Skeletal muscle satellite cell (primary cell): Measurements from ENCODE around the gene PARVA. TPM values are rescaled to one million over a fixed set of nuclear protein-coding genes. Genes with fewer than 3 reads are reported as not detected.
A peak's percentile ranks its signal among the peaks of the same experiment; 100 is the strongest.
"Not testable (repeated sequence)": the region's sequence is repeated elsewhere in the genome, so short reads cannot be mapped to it uniquely, and the experiment has no call there.

Source experiments
- H3K27me3 ChIP-seq: 2 replicates; pipeline ENCODE4 v1.7.0; 2013; ENCODE audit warnings: low read length; ENCODE audit not compliant: control insufficient read depth, insufficient read depth
- H3K36me3 ChIP-seq: 2 replicates; pipeline ENCODE4 v1.7.0; 2013; ENCODE audit warnings: mild to moderate bottlenecking, control low read depth, low read length; ENCODE audit not compliant: insufficient read depth
- H3K4me1 ChIP-seq: 2 replicates; pipeline ENCODE4 v1.7.0; 2013; ENCODE audit warnings: low read length; ENCODE audit not compliant: control insufficient read depth, insufficient read depth
- H3K4me2 ChIP-seq: 2 replicates; pipeline ENCODE4 v1.7.0; 2013; ENCODE audit warnings: mild to moderate bottlenecking, low read length
- H3K4me3 ChIP-seq: 2 replicates; pipeline ENCODE4 v1.7.0; 2013; ENCODE audit warnings: low read length
- H3K9ac ChIP-seq: 2 replicates; pipeline ENCODE4 v1.7.0; 2013; ENCODE audit warnings: mild to moderate bottlenecking, low read depth, low read length, moderate library complexity
- H3K9me3 ChIP-seq: replicated peaks from 2 replicates; pipeline ENCODE4 v1.7.0; 2013; ENCODE audit warnings: mild to moderate bottlenecking, control low read depth, low read length
- total RNA-seq: library from RNA; depleted of rRNA; stranded (reverse); fragments of >200 nt; gene quantifications from 2 replicates; pipeline ENCODE4 v1.2.3, GENCODE V29; 2012; rRNA removed

PARVA gene
- total RNA-seq, result 21.3 and 27.5 TPM in 2 replicates

- no peaks in the 10 kb centered on the region for H3K9me3 ChIP-seq
- H3K4me3 ChIP-seq, result peak within 1 kb of the TSS; percentile 78
- peak within 1 kb of the TSS; percentile 81 for H3K4me2 ChIP-seq
- H3K9ac ChIP-seq, result peak within 1 kb of the TSS; percentile 99
- H3K36me3 ChIP-seq, result peaks cover 21% of the 10 kb centered on the region
- no peaks in the 10 kb centered on the region for H3K27me3 ChIP-seq
- peaks cover 25% of the 10 kb centered on the region for H3K4me1 ChIP-seq
Observed at GRCh38 chr11:12377106-12377823, at the start of gene PARVA. Gene PARVA, plus strand, starts transcription at chr11:12377571. Its CDS starts 77 bp downstream, at chr11:12377648.

- Histone ChIP-seq H3K36me3 (no peaks in the 10 kb centered on the region), H3K4me2 (no peak overlapping the region), H3K4me3 (no peak overlapping the region), H3K27me3 (no peaks in the 10 kb centered on the region), H3K9me3 (no peaks in the 10 kb centered on the region), H3K4me1 (peaks cover 9% of the 10 kb centered on the region), H3K9ac (no peak overlapping the region)
Observed at GRCh38 chr11:12329169-12329568, 48.2 kb upstream of the PARVA start.

GRCh38 chr11:12329797-12330196 is 47.6 kb upstream of the PARVA start:
- H3K27me3 ChIP-seq, result no peaks in the 10 kb centered on the region
- H3K4me1 ChIP-seq, result peaks cover 9% of the 10 kb centered on the region
- no peak overlapping the region for H3K4me3 ChIP-seq
- H3K9me3 ChIP-seq, result no peaks in the 10 kb centered on the region
- no peaks in the 10 kb centered on the region for H3K36me3 ChIP-seq
- no peak overlapping the region for H3K9ac ChIP-seq
- H3K4me2 ChIP-seq, result no peak overlapping the region

- no peaks in the 10 kb centered on the region for H3K9me3 ChIP-seq
- no peaks in the 10 kb centered on the region for H3K36me3 ChIP-seq
- H3K4me3 ChIP-seq, result no peak overlapping the region
- H3K9ac ChIP-seq, result no peak overlapping the region
- no peaks in the 10 kb centered on the region for H3K27me3 ChIP-seq
- peak overlapping the region; percentile 54 for H3K4me2 ChIP-seq
- peaks cover 9% of the 10 kb centered on the region for H3K4me1 ChIP-seq
Observed at GRCh38 chr11:12330485-12331231, 46.7 kb upstream of the PARVA start.

GRCh38 chr11:12331239-12331874 is 46.0 kb upstream of the PARVA start:
- no peaks in the 10 kb centered on the region for H3K9me3 ChIP-seq
- no peak overlapping the region for H3K9ac ChIP-seq
- H3K4me3 ChIP-seq, result no peak overlapping the region
- no peaks in the 10 kb centered on the region for H3K27me3 ChIP-seq
- H3K36me3 ChIP-seq, result no peaks in the 10 kb centered on the region
- peak overlapping the region; percentile 54 for H3K4me2 ChIP-seq
- H3K4me1 ChIP-seq, result peaks cover 9% of the 10 kb centered on the region

GRCh38 chr11:12343526-12343925 is 33.8 kb upstream of the PARVA start:
- Histone ChIP-seq H3K9ac (no peak overlapping the region), H3K4me2 (no peak overlapping the region), H3K36me3 (no peaks in the 10 kb centered on the region), H3K4me1 (no peaks in the 10 kb centered on the region), H3K27me3 (no peaks in the 10 kb centered on the region), H3K9me3 (no peaks in the 10 kb centered on the region), H3K4me3 (no peak overlapping the region)

GRCh38 chr11:12353534-12353933 is 23.8 kb upstream of the PARVA start:
- Histone ChIP-seq H3K4me1 (no peaks in the 10 kb centered on the region), H3K4me3 (no peak overlapping the region), H3K4me2 (no peak overlapping the region), H3K9me3 (no peaks in the 10 kb centered on the region), H3K36me3 (no peaks in the 10 kb centered on the region), H3K9ac (no peak overlapping the region), H3K27me3 (no peaks in the 10 kb centered on the region)

GRCh38 chr11:12354750-12355545 is 22.4 kb upstream of the PARVA start:
- Histone ChIP-seq H3K36me3 (no peaks in the 10 kb centered on the region), H3K9ac (no peak overlapping the region)

GRCh38 chr11:12356944-12357655 is 20.3 kb upstream of the PARVA start:
- no peak overlapping the region for H3K4me2 ChIP-seq
- no peak overlapping the region for H3K9ac ChIP-seq
- no peaks in the 10 kb centered on the region for H3K4me1 ChIP-seq
- no peaks in the 10 kb centered on the region for H3K9me3 ChIP-seq
- H3K36me3 ChIP-seq, result no peaks in the 10 kb centered on the region
- H3K27me3 ChIP-seq, result no peaks in the 10 kb centered on the region
- no peak overlapping the region for H3K4me3 ChIP-seq

More at GRCh38 chr11:12354750-12355545, 22.4 kb upstream of the PARVA start:
- no peaks in the 10 kb centered on the region for H3K27me3 ChIP-seq
- H3K4me1 ChIP-seq, result no peaks in the 10 kb centered on the region
- H3K9me3 ChIP-seq, result no peaks in the 10 kb centered on the region
- H3K4me3 ChIP-seq, result no peak overlapping the region
- H3K4me2 ChIP-seq, result no peak overlapping the region

GRCh38 chr11:12357697-12358096 is 19.7 kb upstream of the PARVA start:
- not testable (repeated sequence) for H3K9ac ChIP-seq, H3K9me3 ChIP-seq, H3K4me2 ChIP-seq, H3K4me1 ChIP-seq, H3K4me3 ChIP-seq, H3K36me3 ChIP-seq, H3K27me3 ChIP-seq
